ENCODE measurements around the gene NUDT3.
"Not testable (repeated sequence)": the region's sequence is repeated elsewhere in the genome, so short reads cannot be mapped to it uniquely, and the experiment has no call there.

The NUDT3 gene

GRCh38 chr6:34288581-34288980 is 103.9 kb downstream of the NUDT3 start:
- DNase-seq (ENCODE audit: low read depth, low spot score), result no peak

GRCh38 chr6:34285448-34286164 is 106.9 kb downstream of the NUDT3 start:
- no peak for DNase-seq (ENCODE audit: low read depth, low spot score)

GRCh38 chr6:34284563-34285447 is 107.7 kb downstream of the NUDT3 start:
- DNase-seq (ENCODE audit: low read depth, low spot score), result no peak

- DNase-seq (ENCODE audit: low read depth, low spot score), result no peak
Observed at GRCh38 chr6:34281702-34282334, 110.7 kb downstream of the NUDT3 start.

- DNase-seq (ENCODE audit: low read depth, low spot score), result no peak
Observed at GRCh38 chr6:34280216-34280615, 112.3 kb downstream of the NUDT3 start.

- no peak for DNase-seq (ENCODE audit: low read depth, low spot score)
Observed at GRCh38 chr6:34278833-34279232, 113.6 kb downstream of the NUDT3 start.

GRCh38 chr6:34277763-34278112 is 114.7 kb downstream of the NUDT3 start:
- DNase-seq (ENCODE audit: low read depth, low spot score), result no peak

GRCh38 chr6:34276881-34277762 is 115.3 kb downstream of the NUDT3 start:
- DNase-seq (ENCODE audit: low read depth, low spot score), result no peak

GRCh38 chr6:34276191-34276590 is 116.3 kb downstream of the NUDT3 start:
- DNase-seq (ENCODE audit: low read depth, low spot score), result no peak

- no peak for DNase-seq (ENCODE audit: low read depth, low spot score)
Observed at GRCh38 chr6:34275128-34275804, 117.2 kb downstream of the NUDT3 start.

- no peak for DNase-seq (ENCODE audit: low read depth, low spot score)
Observed at GRCh38 chr6:34274129-34274528, 118.3 kb downstream of the NUDT3 start.

- no peak for DNase-seq (ENCODE audit: low read depth, low spot score)
Observed at GRCh38 chr6:34273242-34273805, 119.1 kb downstream of the NUDT3 start.

- no peak for DNase-seq (ENCODE audit: low read depth, low spot score)
Observed at GRCh38 chr6:34272013-34272926, 120.2 kb downstream of the NUDT3 start.

GRCh38 chr6:34269658-34270341 is 122.7 kb downstream of the NUDT3 start:
- not testable (repeated sequence) for DNase-seq (ENCODE audit: low read depth, low spot score)

- not testable (repeated sequence) for DNase-seq (ENCODE audit: low read depth, low spot score)
Observed at GRCh38 chr6:34269132-34269531, 123.3 kb downstream of the NUDT3 start.

- no peak for DNase-seq (ENCODE audit: low read depth, low spot score)
Observed at GRCh38 chr6:34267746-34268145, 124.7 kb downstream of the NUDT3 start.

- not testable (repeated sequence) for DNase-seq (ENCODE audit: low read depth, low spot score)
Observed at GRCh38 chr6:34263484-34263883, 129.0 kb downstream of the NUDT3 start.

GRCh38 chr6:34260576-34261267 is 131.7 kb downstream of the NUDT3 start:
- no peak for DNase-seq (ENCODE audit: low read depth, low spot score)

Measured in activated naive CD8-positive, alpha-beta T cell treated with anti-CD3 and anti-CD28 coated beads, Interleukin-2, amount 50 U/mL, for 16 hours (primary cell).